GM12878 (cell line): ENCODE data around the gene MBNL1. TPM values are rescaled to one million over a fixed set of nuclear protein-coding genes. Genes with fewer than 3 reads are reported as not detected.

Experiments
- BHLHE40 ChIP-seq, 2 experiments: fragments of 450-650 bp in 1 of 2; IDR thresholded peaks; 2 replicates each; pipeline ENCODE4 v1.6.1; 2011 to 2017; ENCODE audit warnings: low read depth in 2 of 2, borderline replicate concordance in 1 of 2, improper control_type of control experiment in 1 of 2, low read length in 1 of 2, mild to moderate bottlenecking in 1 of 2
- MEF2B ChIP-seq: fragments of 450-650 bp; IDR thresholded peaks from 2 replicates; pipeline ENCODE4 v1.6.1; 2018; ENCODE audit warnings: mild to moderate bottlenecking, moderate library complexity; ENCODE audit not compliant: partially characterized antibody, poor library complexity, severe bottlenecking
- NBN ChIP-seq: fragments of 450-650 bp; IDR thresholded peaks from 2 replicates; pipeline ENCODE4 v1.6.1; 2016
- YY1 ChIP-seq: IDR thresholded peaks from 2 replicates; pipeline ENCODE4 v1.6.1; 2011; ENCODE audit warnings: low read depth, mild to moderate bottlenecking, low read length
- polyA plus RNA-seq, 11 experiments: library from polyadenylated mRNA; depleted of rRNA in 4 of 11; unstranded in 6 of 11; stranded (reverse) in 5 of 11; fragments of >200 nt; fragmentation: Nextera tagmentation in 4 of 11; fragmentation: Illumina TruSeq in 1 of 11; extraction: Ambion mirVana in 4 of 11; extraction: Trizol in 1 of 11; gene quantifications; 1 replicate in 1 of 11; 2 replicates in 10 of 11; pipeline versions ENCODE4 v1.2.1 to v1.2.3, GENCODE V29; 2011 to 2016; ENCODE audit warnings: inconsistent platforms in 2 of 11, missing spikeins in 2 of 11, low read depth in 1 of 11
- total RNA-seq, 4 experiments: library from RNA; depleted of rRNA in 3 of 4; stranded (reverse); fragments of >200 nt in 3 of 4; fragmentation: Illumina TruSeq in 1 of 4; extraction: Trizol in 1 of 4; gene quantifications; 2 replicates each; pipeline versions ENCODE4 v1.2.1 to v1.2.3, GENCODE V29; 2013 to 2021
- TF ChIP-seq, protein P1 (sequence below): IDR thresholded peaks from 2 replicates; pipeline ENCODE4 v1.6.1; 2012; ENCODE audit warnings: mild to moderate bottlenecking, low read depth, low read length
- TF ChIP-seq, protein P2 (sequence below): fragments of 450-650 bp; IDR thresholded peaks from 2 replicates; pipeline ENCODE4 v1.6.1; 2016; ENCODE audit warnings: mild to moderate bottlenecking, moderate library complexity, borderline replicate concordance
- TF ChIP-seq, protein P3 (sequence below): fragments of 450-650 bp; IDR thresholded peaks from 2 replicates; pipeline ENCODE4 v1.6.1; 2018; ENCODE audit warnings: mild to moderate bottlenecking, low read depth, moderate library complexity; ENCODE audit not compliant: partially characterized antibody

Gene MBNL1
- total and polyA plus RNA-seq, 10 of the 15 experiments (the other 5 are each of a cell fraction or from before 2014, with no cell fraction given) = 59.6 to 337 (median 143) TPM

DNA sequence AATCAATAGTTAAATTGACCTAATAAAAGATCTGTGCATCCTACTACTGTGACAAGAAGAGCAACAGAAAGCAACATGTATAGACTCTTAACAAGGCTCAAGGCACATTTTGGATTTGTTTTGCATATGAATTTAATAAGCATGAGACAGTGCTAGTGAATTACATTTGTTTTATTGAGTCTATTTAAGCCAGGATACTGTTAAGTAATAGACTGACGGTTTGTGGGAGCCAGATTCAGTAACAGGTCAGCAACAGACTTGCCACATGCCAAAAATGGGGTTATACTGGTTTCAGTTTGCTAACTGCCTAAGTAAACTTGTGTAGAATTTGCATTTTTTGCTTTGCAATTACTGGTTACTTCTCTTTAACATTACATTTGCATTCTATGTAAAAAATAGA lies 54.0 kb downstream of the MBNL1 start (continued):
- TF ChIP-seq, protein P1, sequence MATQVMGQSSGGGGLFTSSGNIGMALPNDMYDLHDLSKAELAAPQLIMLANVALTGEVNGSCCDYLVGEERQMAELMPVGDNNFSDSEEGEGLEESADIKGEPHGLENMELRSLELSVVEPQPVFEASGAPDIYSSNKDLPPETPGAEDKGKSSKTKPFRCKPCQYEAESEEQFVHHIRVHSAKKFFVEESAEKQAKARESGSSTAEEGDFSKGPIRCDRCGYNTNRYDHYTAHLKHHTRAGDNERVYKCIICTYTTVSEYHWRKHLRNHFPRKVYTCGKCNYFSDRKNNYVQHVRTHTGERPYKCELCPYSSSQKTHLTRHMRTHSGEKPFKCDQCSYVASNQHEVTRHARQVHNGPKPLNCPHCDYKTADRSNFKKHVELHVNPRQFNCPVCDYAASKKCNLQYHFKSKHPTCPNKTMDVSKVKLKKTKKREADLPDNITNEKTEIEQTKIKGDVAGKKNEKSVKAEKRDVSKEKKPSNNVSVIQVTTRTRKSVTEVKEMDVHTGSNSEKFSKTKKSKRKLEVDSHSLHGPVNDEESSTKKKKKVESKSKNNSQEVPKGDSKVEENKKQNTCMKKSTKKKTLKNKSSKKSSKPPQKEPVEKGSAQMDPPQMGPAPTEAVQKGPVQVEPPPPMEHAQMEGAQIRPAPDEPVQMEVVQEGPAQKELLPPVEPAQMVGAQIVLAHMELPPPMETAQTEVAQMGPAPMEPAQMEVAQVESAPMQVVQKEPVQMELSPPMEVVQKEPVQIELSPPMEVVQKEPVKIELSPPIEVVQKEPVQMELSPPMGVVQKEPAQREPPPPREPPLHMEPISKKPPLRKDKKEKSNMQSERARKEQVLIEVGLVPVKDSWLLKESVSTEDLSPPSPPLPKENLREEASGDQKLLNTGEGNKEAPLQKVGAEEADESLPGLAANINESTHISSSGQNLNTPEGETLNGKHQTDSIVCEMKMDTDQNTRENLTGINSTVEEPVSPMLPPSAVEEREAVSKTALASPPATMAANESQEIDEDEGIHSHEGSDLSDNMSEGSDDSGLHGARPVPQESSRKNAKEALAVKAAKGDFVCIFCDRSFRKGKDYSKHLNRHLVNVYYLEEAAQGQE = no peak
- TF ChIP-seq MEF2B (peak; percentile 78), NBN (no peak), BHLHE40 (IDR thresholded peaks at IDR 0.05; ENCODE audit: borderline replicate concordance in 1 of 2, low read depth in 2 of 2, low read length in 1 of 2) (peak in 1 of 2 experiments; percentile 12; a peak in 1 of 4 replicates), YY1 (no peak)
- TF ChIP-seq, protein P2, sequence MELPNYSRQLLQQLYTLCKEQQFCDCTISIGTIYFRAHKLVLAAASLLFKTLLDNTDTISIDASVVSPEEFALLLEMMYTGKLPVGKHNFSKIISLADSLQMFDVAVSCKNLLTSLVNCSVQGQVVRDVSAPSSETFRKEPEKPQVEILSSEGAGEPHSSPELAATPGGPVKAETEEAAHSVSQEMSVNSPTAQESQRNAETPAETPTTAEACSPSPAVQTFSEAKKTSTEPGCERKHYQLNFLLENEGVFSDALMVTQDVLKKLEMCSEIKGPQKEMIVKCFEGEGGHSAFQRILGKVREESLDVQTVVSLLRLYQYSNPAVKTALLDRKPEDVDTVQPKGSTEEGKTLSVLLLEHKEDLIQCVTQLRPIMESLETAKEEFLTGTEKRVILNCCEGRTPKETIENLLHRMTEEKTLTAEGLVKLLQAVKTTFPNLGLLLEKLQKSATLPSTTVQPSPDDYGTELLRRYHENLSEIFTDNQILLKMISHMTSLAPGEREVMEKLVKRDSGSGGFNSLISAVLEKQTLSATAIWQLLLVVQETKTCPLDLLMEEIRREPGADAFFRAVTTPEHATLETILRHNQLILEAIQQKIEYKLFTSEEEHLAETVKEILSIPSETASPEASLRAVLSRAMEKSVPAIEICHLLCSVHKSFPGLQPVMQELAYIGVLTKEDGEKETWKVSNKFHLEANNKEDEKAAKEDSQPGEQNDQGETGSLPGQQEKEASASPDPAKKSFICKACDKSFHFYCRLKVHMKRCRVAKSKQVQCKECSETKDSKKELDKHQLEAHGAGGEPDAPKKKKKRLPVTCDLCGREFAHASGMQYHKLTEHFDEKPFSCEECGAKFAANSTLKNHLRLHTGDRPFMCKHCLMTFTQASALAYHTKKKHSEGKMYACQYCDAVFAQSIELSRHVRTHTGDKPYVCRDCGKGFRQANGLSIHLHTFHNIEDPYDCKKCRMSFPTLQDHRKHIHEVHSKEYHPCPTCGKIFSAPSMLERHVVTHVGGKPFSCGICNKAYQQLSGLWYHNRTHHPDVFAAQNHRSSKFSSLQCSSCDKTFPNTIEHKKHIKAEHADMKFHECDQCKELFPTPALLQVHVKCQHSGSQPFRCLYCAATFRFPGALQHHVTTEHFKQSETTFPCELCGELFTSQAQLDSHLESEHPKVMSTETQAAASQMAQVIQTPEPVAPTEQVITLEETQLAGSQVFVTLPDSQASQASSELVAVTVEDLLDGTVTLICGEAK = no peak
- TF ChIP-seq, protein P3, sequence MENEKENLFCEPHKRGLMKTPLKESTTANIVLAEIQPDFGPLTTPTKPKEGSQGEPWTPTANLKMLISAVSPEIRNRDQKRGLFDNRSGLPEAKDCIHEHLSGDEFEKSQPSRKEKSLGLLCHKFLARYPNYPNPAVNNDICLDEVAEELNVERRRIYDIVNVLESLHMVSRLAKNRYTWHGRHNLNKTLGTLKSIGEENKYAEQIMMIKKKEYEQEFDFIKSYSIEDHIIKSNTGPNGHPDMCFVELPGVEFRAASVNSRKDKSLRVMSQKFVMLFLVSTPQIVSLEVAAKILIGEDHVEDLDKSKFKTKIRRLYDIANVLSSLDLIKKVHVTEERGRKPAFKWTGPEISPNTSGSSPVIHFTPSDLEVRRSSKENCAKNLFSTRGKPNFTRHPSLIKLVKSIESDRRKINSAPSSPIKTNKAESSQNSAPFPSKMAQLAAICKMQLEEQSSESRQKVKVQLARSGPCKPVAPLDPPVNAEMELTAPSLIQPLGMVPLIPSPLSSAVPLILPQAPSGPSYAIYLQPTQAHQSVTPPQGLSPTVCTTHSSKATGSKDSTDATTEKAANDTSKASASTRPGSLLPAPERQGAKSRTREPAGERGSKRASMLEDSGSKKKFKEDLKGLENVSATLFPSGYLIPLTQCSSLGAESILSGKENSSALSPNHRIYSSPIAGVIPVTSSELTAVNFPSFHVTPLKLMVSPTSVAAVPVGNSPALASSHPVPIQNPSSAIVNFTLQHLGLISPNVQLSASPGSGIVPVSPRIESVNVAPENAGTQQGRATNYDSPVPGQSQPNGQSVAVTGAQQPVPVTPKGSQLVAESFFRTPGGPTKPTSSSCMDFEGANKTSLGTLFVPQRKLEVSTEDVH = no peak
